GM23338 (cell line): ENCODE data around the gene TCAF1. TPM values are rescaled to one million over a fixed set of nuclear protein-coding genes. Genes with fewer than 3 reads are reported as not detected.

Source experiments
- ATAC-seq: fragments of 200-7000 bp; cut with Tn5 transposase; 3 replicates; pipeline ENCODE4 v1.9.1; 2020
- DNase-seq: peaks from one replicate; pipeline ENCODE4 v3.0.0-alpha.2; 2015; ENCODE audit warnings: low spot score
- H2AFZ ChIP-seq: fragments of 200-600 bp; sonication (generic); 2 replicates; pipeline ENCODE4 v1.8.0; 2016; ENCODE audit warnings: antibody characterized with exemption, mild to moderate bottlenecking, moderate library complexity
- H3F3A ChIP-seq: fragments of 200-600 bp; sonication (generic); replicated peaks from 2 replicates; pipeline ENCODE4 v1.8.0; 2017; ENCODE audit warnings: antibody characterized with exemption, mixed run types, low read depth
- H3K27ac ChIP-seq: fragments of 200-600 bp; sonication (generic); 2 replicates; pipeline ENCODE4 v1.6.1; 2016; ENCODE audit warnings: low read depth
- H3K27me3 ChIP-seq: fragments of 200-600 bp; sonication (generic); 2 replicates; pipeline ENCODE4 v1.8.0; 2016; ENCODE audit warnings: mild to moderate bottlenecking, mixed run types, moderate library complexity; ENCODE audit not compliant: insufficient read depth
- H3K36me3 ChIP-seq: fragments of 200-600 bp; sonication (generic); 2 replicates; pipeline ENCODE4 v1.8.0; 2016; ENCODE audit warnings: mild to moderate bottlenecking; ENCODE audit not compliant: insufficient read depth
- H3K4me1 ChIP-seq: fragments of 200-600 bp; sonication (generic); 2 replicates; pipeline ENCODE4 v1.8.0; 2016; ENCODE audit warnings: mild to moderate bottlenecking, moderate library complexity; ENCODE audit not compliant: insufficient read depth
- H3K4me2 ChIP-seq: fragments of 200-600 bp; sonication (generic); 2 replicates; pipeline ENCODE4 v1.7.1; 2017; ENCODE audit warnings: mixed run types
- H3K4me3 ChIP-seq: fragments of 200-600 bp; sonication (generic); 2 replicates; pipeline ENCODE4 v1.6.1; 2016; ENCODE audit warnings: mixed run types
- H3K79me2 ChIP-seq: fragments of 200-600 bp; sonication (generic); replicated peaks from 2 replicates; pipeline ENCODE4 v1.8.0; 2017; ENCODE audit warnings: mild to moderate bottlenecking; ENCODE audit not compliant: insufficient read depth
- H3K9me2 ChIP-seq: fragments of 200-600 bp; sonication (generic); 2 replicates; pipeline ENCODE4 v1.8.0; 2017; ENCODE audit not compliant: insufficient read depth
- H4K20me1 ChIP-seq: fragments of 200-600 bp; sonication (generic); replicated peaks from 2 replicates; pipeline ENCODE4 v1.8.0; 2017; ENCODE audit warnings: mild to moderate bottlenecking; ENCODE audit not compliant: insufficient read depth
- H3K27ac Mint-ChIP-seq: 2 replicates; pipeline ENCODE4 v1.8.0; 2020; ENCODE audit warnings: inconsistent platforms, mild to moderate bottlenecking, moderate library complexity, mixed read lengths
- H3K27me3 Mint-ChIP-seq: 3 replicates; pipeline ENCODE4 v1.8.0; 2022; ENCODE audit warnings: low read depth, mild to moderate bottlenecking, moderate library complexity, mixed read lengths, inconsistent platforms; ENCODE audit not compliant: insufficient read depth, poor library complexity
- H3K36me3 Mint-ChIP-seq: 3 replicates; pipeline ENCODE4 v1.8.0; 2021; ENCODE audit warnings: low read depth, mild to moderate bottlenecking, inconsistent platforms, moderate library complexity, mixed read lengths
- H3K4me1 Mint-ChIP-seq: 3 replicates; pipeline ENCODE4 v1.8.0; 2020; ENCODE audit warnings: mild to moderate bottlenecking, inconsistent platforms, mixed read lengths
- H3K4me3 Mint-ChIP-seq: 3 replicates; pipeline ENCODE4 v1.8.0; 2021; ENCODE audit warnings: moderate library complexity, mild to moderate bottlenecking, inconsistent platforms, mixed read lengths
- H3K9me3 Mint-ChIP-seq: 3 replicates; pipeline ENCODE4 v1.8.0; 2020; ENCODE audit warnings: moderate library complexity, mild to moderate bottlenecking, inconsistent platforms, mixed read lengths
- CREB1 ChIP-seq: fragments of 250-450 bp; sonication (Bioruptor Pico); IDR thresholded peaks from 2 replicates; pipeline ENCODE4 v1.5.0; 2020; ENCODE audit warnings: low read depth, mild to moderate bottlenecking, moderate library complexity
- CTCF ChIP-seq, 2 experiments: fragments of 200-600 bp in 1 of 2; sonication (generic) in 1 of 2; conservative IDR thresholded peaks; 2 replicates each; pipeline versions ENCODE4 v1.5.1 to v1.6.1; 2016 to 2017; ENCODE audit warnings: antibody characterized with exemption in 2 of 2, low read depth in 2 of 2, mild to moderate bottlenecking in 2 of 2, moderate library complexity in 1 of 2
- EZH2 ChIP-seq: fragments of 200-600 bp; sonication (generic); IDR thresholded peaks from one replicate; pipeline ENCODE4 v1.8.0; 2017; ENCODE audit warnings: antibody characterized with exemption, mild to moderate bottlenecking, low read depth; ENCODE audit not compliant: unreplicated experiment
- EZH2phosphoT487 ChIP-seq: fragments of 200-600 bp; sonication (generic); IDR thresholded peaks from one replicate; pipeline ENCODE4 v1.8.1; 2018; ENCODE audit warnings: antibody characterized with exemption; ENCODE audit not compliant: unreplicated experiment
- JUNB ChIP-seq: IDR thresholded peaks from one replicate; pipeline ENCODE4 v1.6.1; 2016; ENCODE audit warnings: antibody characterized with exemption; ENCODE audit not compliant: unreplicated experiment
- ZNF462 ChIP-seq: fragments of 250-450 bp; sonication (Bioruptor Pico); IDR thresholded peaks from 2 replicates; pipeline ENCODE4 v1.5.0; 2020; ENCODE audit warnings: mild to moderate bottlenecking, moderate library complexity
- polyA plus RNA-seq: library from polyadenylated mRNA; unstranded; fragments of >200 nt; fragmentation: Nextera tagmentation; extraction: Ambion mirVana; gene quantifications from 2 replicates; pipeline ENCODE4 v1.2.1, GENCODE V29; 2016
- total RNA-seq: library from RNA; depleted of rRNA; stranded (reverse); fragments of >200 nt; shearing (Covaris generic); gene quantifications from 2 replicates; pipeline ENCODE4 v1.2.3, GENCODE V29; 2014

The TCAF1 gene
- total and polyA plus RNA-seq, 2 experiments from 2014 or later: 15.5 to 31.3 TPM

- Histone ChIP-seq H3K4me3 (no peak overlapping the region), H3F3A (no peaks in the 10 kb centered on the region), H3K4me1 (no peaks in the 10 kb centered on the region), H3K79me2 (no peaks in the 10 kb centered on the region), H3K36me3 (no peaks in the 10 kb centered on the region), H4K20me1 (no peaks in the 10 kb centered on the region), H3K27ac (no peak overlapping the region), H3K9me2 (no peaks in the 10 kb centered on the region), H3K4me2 (no peak overlapping the region), H2AFZ (peak overlapping the region; percentile 44; the same call in 1 of the 2 replicates), H3K27me3 (no peaks in the 10 kb centered on the region)
- Mint-ChIP-seq H3K4me3 (no peak overlapping the region), H3K4me1 (no peaks in the 10 kb centered on the region), H3K27me3 (no peaks in the 10 kb centered on the region), H3K27ac (no peak overlapping the region), H3K9me3 (no peaks in the 10 kb centered on the region), H3K36me3 (no peaks in the 10 kb centered on the region)
- TF ChIP-seq CREB1 (CRISPR knock-in tag): no peak
- ATAC-seq (no peak; the same call in 2 of the 3 replicates), DNase-seq (no peak)
Observed at GRCh38 chr7:143924851-143925250, 22.9 kb upstream of the TCAF1 start.

GRCh38 chr7:143914938-143915652 lies 13.1 kb upstream of the TCAF1 start:
- DNase-seq (no peak), ATAC-seq (no peak; the same call in 2 of the 3 replicates)
- Histone ChIP-seq H3K79me2 (no peaks in the 10 kb centered on the region), H4K20me1 (no peaks in the 10 kb centered on the region), H3K4me2 (no peak overlapping the region), H3K27ac (no peak overlapping the region), H3K27me3 (no peaks in the 10 kb centered on the region), H2AFZ (no peak overlapping the region), H3F3A (no peaks in the 10 kb centered on the region), H3K9me2 (no peaks in the 10 kb centered on the region), H3K4me3 (no peak overlapping the region), H3K36me3 (no peaks in the 10 kb centered on the region), H3K4me1 (no peaks in the 10 kb centered on the region)
- Mint-ChIP-seq H3K4me3 (no peak overlapping the region), H3K27ac (no peak overlapping the region), H3K4me1 (no peaks in the 10 kb centered on the region), H3K27me3 (no peaks in the 10 kb centered on the region), H3K36me3 (no peaks in the 10 kb centered on the region), H3K9me3 (no peaks in the 10 kb centered on the region)
- TF ChIP-seq EZH2 (no peak), EZH2phosphoT487 (no peak), ZNF462 (CRISPR knock-in tag) (no peak), JUNB (no peak), CREB1 (CRISPR knock-in tag) (no peak), CTCF (conservative IDR thresholded peaks at IDR 0.05; ENCODE audit: low read depth in 2 of 2) (peak; percentile 0 to 19; a peak in 2 of 4 replicates)
